H9 (cell line): ENCODE data around the gene STX16. TPM values are rescaled to one million over a fixed set of nuclear protein-coding genes. Genes with fewer than 3 reads are reported as not detected.

Source experiments
- DNase-seq: peaks from one replicate; pipeline ENCODE4 v3.0.0-alpha.2; 2017
- H2AFZ ChIP-seq: one replicate; pipeline ENCODE4 v1.6.1; 2013; ENCODE audit warnings: mild to moderate bottlenecking, low read length, control low read depth, moderate library complexity
- H2AK5ac ChIP-seq: 2 replicates; pipeline ENCODE4 v1.6.1; 2013; ENCODE audit warnings: low read length, control low read depth, mixed read lengths; ENCODE audit not compliant: insufficient read length
- H2BK120ac ChIP-seq: one replicate; pipeline ENCODE4 v1.6.1; 2013; ENCODE audit warnings: low read depth, mild to moderate bottlenecking, low read length, control low read depth, inconsistent platforms; ENCODE audit not compliant: poor library complexity, severe bottlenecking
- H2BK12ac ChIP-seq: 2 replicates; pipeline ENCODE4 v1.6.1; 2013; ENCODE audit warnings: low read length, control low read depth, mixed read lengths, low read depth; ENCODE audit not compliant: insufficient read length
- H2BK15ac ChIP-seq: 2 replicates; pipeline ENCODE4 v1.6.1; 2013; ENCODE audit warnings: low read depth, low read length, control low read depth
- H2BK20ac ChIP-seq: one replicate; pipeline ENCODE4 v1.6.1; 2013; ENCODE audit warnings: low read depth, mild to moderate bottlenecking, low read length, control low read depth, inconsistent platforms; ENCODE audit not compliant: poor library complexity, severe bottlenecking
- H2BK5ac ChIP-seq: 2 replicates; pipeline ENCODE4 v1.6.1; 2013; ENCODE audit warnings: low read length, control low read depth, mixed read lengths; ENCODE audit not compliant: insufficient read length
- H3K14ac ChIP-seq: 2 replicates; pipeline ENCODE4 v1.6.1; 2013; ENCODE audit warnings: low read length, control low read depth; ENCODE audit not compliant: insufficient read depth
- H3K18ac ChIP-seq: 2 replicates; pipeline ENCODE4 v1.6.1; 2013; ENCODE audit warnings: low read depth, mild to moderate bottlenecking, mixed read lengths, low read length, control low read depth; ENCODE audit not compliant: insufficient read length
- H3K23ac ChIP-seq: 2 replicates; pipeline ENCODE4 v1.6.1; 2013; ENCODE audit warnings: low read length, control low read depth, mixed read lengths, low read depth; ENCODE audit not compliant: insufficient read length
- H3K23me2 ChIP-seq: 2 replicates; pipeline ENCODE4 v1.6.1; 2013; ENCODE audit warnings: low read depth, mild to moderate bottlenecking, mixed read lengths, low read length, control low read depth; ENCODE audit not compliant: insufficient read length, poor library complexity, severe bottlenecking
- H3K27ac ChIP-seq: 2 replicates; pipeline ENCODE4 v1.5.1; 2013; ENCODE audit warnings: low read length, control low read depth, mixed read lengths, low read depth; ENCODE audit not compliant: insufficient read length
- H3K27me3 ChIP-seq: 2 replicates; pipeline ENCODE4 v1.6.1; 2013; ENCODE audit warnings: low read length, control low read depth, inconsistent platforms; ENCODE audit not compliant: insufficient read depth
- H3K4ac ChIP-seq: 2 replicates; pipeline ENCODE4 v1.6.1; 2013; ENCODE audit warnings: low read depth, mild to moderate bottlenecking, control low read depth, inconsistent platforms, low read length, moderate library complexity
- H3K4me1 ChIP-seq: 2 replicates; pipeline ENCODE4 v1.6.1; 2013; ENCODE audit warnings: low read length, control low read depth, inconsistent platforms; ENCODE audit not compliant: insufficient read depth
- H3K4me2 ChIP-seq: 2 replicates; pipeline ENCODE4 v1.6.1; 2013; ENCODE audit warnings: low read length, control low read depth, mixed read lengths; ENCODE audit not compliant: insufficient read length, insufficient read depth
- H3K56ac ChIP-seq: 2 replicates; pipeline ENCODE4 v1.6.1; 2013; ENCODE audit warnings: low read depth, mild to moderate bottlenecking, mixed read lengths, low read length, control low read depth; ENCODE audit not compliant: insufficient read length
- H3K79me1 ChIP-seq: 2 replicates; pipeline ENCODE4 v1.6.1; 2013; ENCODE audit warnings: low read depth, mild to moderate bottlenecking, moderate library complexity, low read length, control low read depth, inconsistent platforms; ENCODE audit not compliant: insufficient read depth, poor library complexity, severe bottlenecking
- H3K79me2 ChIP-seq: 2 replicates; pipeline ENCODE4 v1.6.1; 2013; ENCODE audit warnings: low read length, control low read depth, inconsistent platforms; ENCODE audit not compliant: insufficient read depth
- H3K9ac ChIP-seq: 2 replicates; pipeline ENCODE4 v1.6.1; 2013; ENCODE audit warnings: low read length, control low read depth, mixed read lengths; ENCODE audit not compliant: insufficient read length; ENCODE audit errors: extremely low read depth
- H3K9me3 ChIP-seq: one replicate; pipeline ENCODE4 v1.6.1; 2013; ENCODE audit warnings: low read depth, low read length, inconsistent platforms; ENCODE audit not compliant: control insufficient read depth
- H3T11ph ChIP-seq: one replicate; pipeline ENCODE4 v1.6.1; 2013; ENCODE audit warnings: mild to moderate bottlenecking, low read length, control low read depth, inconsistent platforms
- H4K20me1 ChIP-seq: one replicate; pipeline ENCODE4 v1.6.1; 2013; ENCODE audit not compliant: control insufficient read depth, insufficient read length, insufficient read depth
- H4K5ac ChIP-seq: 2 replicates; pipeline ENCODE4 v1.6.1; 2013; ENCODE audit warnings: low read depth, mild to moderate bottlenecking, mixed read lengths, low read length, control low read depth; ENCODE audit not compliant: insufficient read length
- H4K8ac ChIP-seq: replicated peaks from 2 replicates; pipeline ENCODE4 v1.6.1; 2013; ENCODE audit warnings: low read length, control low read depth, mixed read lengths, low read depth; ENCODE audit not compliant: insufficient read length
- H4K91ac ChIP-seq: 2 replicates; pipeline ENCODE4 v1.6.1; 2013; ENCODE audit warnings: low read depth, mild to moderate bottlenecking, moderate library complexity, mixed read lengths, low read length, control low read depth; ENCODE audit not compliant: insufficient read length
- H3K27ac Mint-ChIP-seq, 3 experiments: 2 replicates in 2 of 3; 3 replicates in 1 of 3; pipeline ENCODE4 v1.8.0; 2020 to 2021; ENCODE audit warnings: mixed read lengths in 3 of 3, mild to moderate bottlenecking in 1 of 3, moderate library complexity in 1 of 3
- H3K27me3 Mint-ChIP-seq: 2 replicates; pipeline ENCODE4 v1.8.0; 2021; ENCODE audit warnings: low read depth, mild to moderate bottlenecking, moderate library complexity, mixed read lengths
- H3K36me3 Mint-ChIP-seq, 3 experiments: 2 replicates in 2 of 3; 3 replicates in 1 of 3; pipeline ENCODE4 v1.8.0; 2020 to 2021; ENCODE audit warnings: low read depth in 3 of 3, mixed read lengths in 3 of 3; ENCODE audit not compliant: insufficient read depth in 1 of 3
- H3K4me1 Mint-ChIP-seq, 2 experiments: 2 replicates each; pipeline ENCODE4 v1.8.0; 2020; ENCODE audit warnings: mixed read lengths in 2 of 2
- H3K4me3 Mint-ChIP-seq, 2 experiments: 2 replicates in 1 of 2; 3 replicates in 1 of 2; pipeline ENCODE4 v1.8.0; 2020 to 2021; ENCODE audit warnings: mild to moderate bottlenecking in 2 of 2, mixed read lengths in 2 of 2, moderate library complexity in 1 of 2
- H3K9me3 Mint-ChIP-seq, 2 experiments: 2 replicates in 1 of 2; 3 replicates in 1 of 2; pipeline ENCODE4 v1.8.0; 2020; ENCODE audit warnings: mild to moderate bottlenecking in 2 of 2, mixed read lengths in 2 of 2, moderate library complexity in 1 of 2
- WGBS: extraction: QIAGEN DNeasy Blood & Tissue Kit; methylation state at CpG from one replicate; pipeline ENCODE4 v1.1.7; 2013; ENCODE audit warnings: missing lambda C conversion rate, low lambda C conversion rate, mixed read lengths; ENCODE audit not compliant: insufficient read length; ENCODE audit errors: extremely low coverage; 5-methylcytosine and 5-hydroxymethylcytosine counted together
- total RNA-seq: library from RNA; stranded (reverse); gene quantifications from 2 replicates; pipeline ENCODE4 v1.2.1, GENCODE V29; 2021
- TF ChIP-seq, protein P1 (sequence below): fragments of 200-600 bp; sonication (generic); conservative IDR thresholded peaks from 3 replicates; pipeline ENCODE4 v1.8.0; 2021; ENCODE audit warnings: antibody characterized with exemption, mild to moderate bottlenecking

Gene STX16
- total RNA-seq, 1 experiment from 2014 or later, result 87.8 TPM

DNA sequence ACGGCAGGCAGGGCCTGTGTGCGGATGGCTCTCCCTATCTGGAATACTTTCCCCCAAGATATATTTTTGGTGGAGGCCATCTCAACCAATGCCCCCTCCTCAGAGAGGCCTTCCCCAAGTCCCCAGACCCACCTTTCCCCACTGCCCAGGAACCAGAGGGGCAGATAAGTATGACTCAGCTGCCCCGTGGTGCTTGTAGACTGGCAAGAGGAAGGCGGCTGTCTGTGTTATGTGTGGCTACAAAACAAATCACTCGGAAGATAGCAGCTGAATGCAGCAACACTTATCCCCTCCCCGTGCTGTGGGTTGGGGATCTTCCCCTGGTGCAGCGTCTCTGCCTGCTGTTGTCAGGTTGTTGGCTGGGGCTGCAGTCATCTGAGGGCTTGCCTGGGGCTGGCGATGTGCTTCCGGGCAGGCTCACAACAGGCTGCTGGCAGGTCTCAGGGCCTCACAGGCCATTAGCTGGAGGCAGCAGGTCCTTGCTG, 48.6 kb downstream of the STX16 start:
- no peak overlapping the region for H2BK12ac ChIP-seq
- H2BK20ac ChIP-seq, result no peak overlapping the region
- DNase-seq, result peak; percentile 23
- H3K79me1 ChIP-seq, result no peaks in the 10 kb centered on the region
- TF ChIP-seq, protein P1, sequence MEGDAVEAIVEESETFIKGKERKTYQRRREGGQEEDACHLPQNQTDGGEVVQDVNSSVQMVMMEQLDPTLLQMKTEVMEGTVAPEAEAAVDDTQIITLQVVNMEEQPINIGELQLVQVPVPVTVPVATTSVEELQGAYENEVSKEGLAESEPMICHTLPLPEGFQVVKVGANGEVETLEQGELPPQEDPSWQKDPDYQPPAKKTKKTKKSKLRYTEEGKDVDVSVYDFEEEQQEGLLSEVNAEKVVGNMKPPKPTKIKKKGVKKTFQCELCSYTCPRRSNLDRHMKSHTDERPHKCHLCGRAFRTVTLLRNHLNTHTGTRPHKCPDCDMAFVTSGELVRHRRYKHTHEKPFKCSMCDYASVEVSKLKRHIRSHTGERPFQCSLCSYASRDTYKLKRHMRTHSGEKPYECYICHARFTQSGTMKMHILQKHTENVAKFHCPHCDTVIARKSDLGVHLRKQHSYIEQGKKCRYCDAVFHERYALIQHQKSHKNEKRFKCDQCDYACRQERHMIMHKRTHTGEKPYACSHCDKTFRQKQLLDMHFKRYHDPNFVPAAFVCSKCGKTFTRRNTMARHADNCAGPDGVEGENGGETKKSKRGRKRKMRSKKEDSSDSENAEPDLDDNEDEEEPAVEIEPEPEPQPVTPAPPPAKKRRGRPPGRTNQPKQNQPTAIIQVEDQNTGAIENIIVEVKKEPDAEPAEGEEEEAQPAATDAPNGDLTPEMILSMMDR, result no peak
- H2BK120ac ChIP-seq, result no peak overlapping the region
- peaks cover 2% of the 10 kb centered on the region; the same call in 1 of the 2 replicates for H3K79me2 ChIP-seq
- H3K23me2 ChIP-seq, result no peaks in the 10 kb centered on the region
- Mint-ChIP-seq H3K4me1 (peaks cover 4 to 9% of the 10 kb centered on the region in 2 experiments), H3K36me3 (peaks cover 14 to 48% (median 36%) of the 10 kb centered on the region in 3 experiments; a peak in 6 of 7 replicates), H3K4me3 (no peak overlapping the region), H3K9me3 (peaks cover 0 to 3% of the 10 kb centered on the region in 2 experiments; a peak in 1 of 5 replicates), H3K27ac (peak overlapping the region in 1 of 3 experiments; percentile 81; a peak in 1 of 7 replicates), H3K27me3 (no peaks in the 10 kb centered on the region)
- H2BK15ac ChIP-seq, result no peak overlapping the region
- WGBS, result no CpG with 5 or more reads among the region's 9 CpGs
- H3K9ac ChIP-seq, result no peak overlapping the region
- H4K20me1 ChIP-seq, result no peaks in the 10 kb centered on the region
- no peak overlapping the region for H3K14ac ChIP-seq
- H3K4me1 ChIP-seq, result peaks cover 2% of the 10 kb centered on the region; the same call in 1 of the 2 replicates
- no peak overlapping the region for H2AK5ac ChIP-seq
- H4K5ac ChIP-seq, result no peak overlapping the region
- no peak overlapping the region for H3K4ac ChIP-seq
- H3K23ac ChIP-seq, result no peak overlapping the region
- no peak overlapping the region for H4K8ac ChIP-seq
- no peaks in the 10 kb centered on the region for H3K9me3 ChIP-seq
- H3T11ph ChIP-seq, result no peak overlapping the region
- H3K56ac ChIP-seq, result no peak overlapping the region
- H3K4me2 ChIP-seq, result no peak overlapping the region
- H2BK5ac ChIP-seq, result no peak overlapping the region
- H3K18ac ChIP-seq, result no peak overlapping the region
- H4K91ac ChIP-seq, result no peak overlapping the region
- H2AFZ ChIP-seq, result no peak overlapping the region
- no peaks in the 10 kb centered on the region for H3K27me3 ChIP-seq
- no peak overlapping the region for H3K27ac ChIP-seq
